Measurements from ENCODE around the gene DYRK4.

Gene DYRK4

GRCh38 chr12:4626543-4626942, 64.5 kb downstream of the DYRK4 start:
- DNase-seq (ENCODE audit: low spot score), result no peak

DNA sequence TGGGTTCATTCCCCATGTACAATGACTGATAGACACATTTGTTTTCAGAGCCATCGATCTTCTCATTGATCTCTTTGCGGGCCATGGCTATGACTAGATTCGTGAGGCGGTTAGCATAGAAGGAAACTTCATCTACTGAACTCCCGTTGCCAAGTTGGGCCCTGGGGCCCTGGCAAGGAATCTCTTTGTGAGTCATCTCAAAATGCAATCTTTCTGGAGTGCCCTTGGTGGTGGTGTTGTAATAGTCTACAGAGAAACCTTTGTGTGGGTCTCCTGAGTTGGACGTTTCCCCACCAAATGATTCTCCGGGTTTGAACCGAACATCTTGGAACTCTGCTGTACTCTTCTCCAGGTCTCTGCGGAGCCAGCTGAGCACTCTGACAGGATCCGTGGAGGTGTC, 66.4 kb downstream of the DYRK4 start:
- DNase-seq (ENCODE audit: low spot score), result no peak

DNA sequence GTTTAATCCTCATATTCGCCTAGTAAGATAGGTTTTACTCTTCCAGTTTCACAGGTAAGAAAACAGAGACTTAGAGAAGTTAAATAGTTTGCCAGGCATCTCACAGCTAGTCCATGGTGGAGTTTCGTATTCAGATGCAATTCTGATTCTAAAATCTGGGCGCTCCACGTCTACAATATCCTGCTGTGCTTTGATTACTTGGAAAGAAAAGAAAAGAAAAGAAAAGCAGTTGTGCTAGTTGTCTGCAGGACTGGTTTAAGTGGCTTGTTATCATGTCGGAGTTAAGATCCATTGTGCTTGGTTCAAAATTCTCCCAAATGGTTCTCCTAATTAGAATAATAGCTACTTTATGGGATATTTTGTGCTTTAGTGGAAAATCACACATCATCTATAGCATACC, 68.3 kb downstream of the DYRK4 start:
- DNase-seq (ENCODE audit: low spot score), result no peak

DNA sequence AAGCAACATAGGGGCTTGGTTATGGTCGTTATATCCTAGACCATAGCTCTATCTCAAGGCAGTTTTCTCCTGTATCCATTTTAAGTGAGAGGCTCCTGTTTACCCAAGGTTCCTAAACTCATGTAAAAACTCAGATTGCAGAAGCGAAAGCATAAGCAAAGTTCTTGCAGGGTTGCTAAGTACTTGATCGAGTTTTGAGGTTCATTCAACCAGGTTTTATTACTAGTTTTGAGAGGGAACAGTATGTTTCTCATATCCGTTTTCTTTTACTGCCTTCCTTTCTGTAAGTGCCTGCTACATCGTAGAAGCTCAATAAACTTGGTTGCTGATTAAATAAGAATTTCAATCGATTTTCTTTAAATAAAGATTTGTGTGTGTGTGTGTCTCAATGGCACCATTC, 81.7 kb downstream of the DYRK4 start:
- DNase-seq (ENCODE audit: low spot score), result no peak

GRCh38 chr12:4645023-4645422, 83.0 kb downstream of the DYRK4 start:
- DNase-seq (ENCODE audit: low spot score), result no peak

DNA sequence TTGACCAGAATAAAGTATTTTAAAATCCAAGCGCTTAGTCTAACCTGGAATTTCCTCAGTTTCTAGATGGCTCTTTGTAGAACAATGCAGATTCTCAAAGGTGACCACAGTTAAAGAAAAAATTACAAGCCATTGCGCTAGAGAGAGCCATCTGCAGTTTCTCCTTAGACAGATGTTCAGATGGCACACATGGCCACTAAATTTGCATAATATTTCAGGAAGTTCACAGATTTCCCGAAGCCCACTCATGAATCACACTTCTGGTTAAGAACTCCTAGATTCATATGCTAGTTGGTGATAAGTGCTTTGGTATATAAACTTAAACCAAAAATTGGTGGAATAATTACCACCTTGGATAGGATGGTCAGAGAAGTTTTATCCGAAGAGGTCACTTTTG, 86.1 kb downstream of the DYRK4 start:
- DNase-seq (ENCODE audit: low spot score), result no peak

DNA sequence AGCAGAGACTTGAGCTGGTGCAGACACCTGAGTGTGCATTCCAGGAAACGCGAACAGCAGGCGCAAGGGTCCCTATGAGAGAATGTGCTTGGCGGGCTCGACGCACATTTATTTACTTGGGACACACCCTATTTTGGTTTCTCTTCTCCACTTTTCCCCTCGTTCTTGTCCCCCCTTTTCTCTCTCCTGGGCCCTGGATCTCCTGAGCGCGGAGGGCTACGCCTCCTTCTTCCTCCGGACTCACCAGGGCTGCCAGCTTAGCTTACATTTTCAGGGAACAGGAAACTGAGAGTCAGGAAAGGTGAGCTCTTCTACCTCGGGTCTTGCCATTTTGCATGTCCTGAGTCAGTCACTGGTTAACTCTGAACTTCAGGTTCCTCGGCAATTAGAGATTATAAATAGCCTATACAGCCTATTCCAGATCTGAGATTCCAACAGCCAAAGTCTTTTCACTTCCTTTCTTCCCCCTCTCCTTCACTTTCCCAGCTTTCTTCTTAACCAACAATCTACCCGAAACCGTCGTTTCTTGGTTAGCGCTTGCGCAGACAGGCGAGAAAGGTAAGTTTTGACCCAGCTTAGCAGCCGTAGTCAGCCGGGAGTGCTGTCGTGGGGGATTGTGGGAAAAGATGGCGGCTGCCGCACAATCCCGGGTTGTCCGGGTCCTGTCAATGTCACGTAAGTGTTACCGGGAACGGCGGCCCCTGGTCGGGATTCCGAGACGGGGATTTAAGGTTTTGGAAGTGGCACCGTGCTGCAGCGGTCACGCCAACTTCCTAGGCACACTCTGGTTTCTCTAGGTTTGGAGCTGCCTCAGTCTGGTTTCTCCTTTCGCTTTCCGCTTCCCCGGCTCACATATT, 86.7 kb downstream of the DYRK4 start, which contains the start of the genes AKAP3 and NDUFA9:
TSS of gene AKAP3 (minus strand) at position 551 of the 857 bp plus-strand sequence. CDS start 10,855 bp downstream, outside the sequence.
TSS of gene NDUFA9 (plus strand) at position 614 of the 857 bp plus-strand sequence. CDS start at position 627, 13 bp downstream.
- peak; percentile 82 for DNase-seq (ENCODE audit: low spot score)

DNA sequence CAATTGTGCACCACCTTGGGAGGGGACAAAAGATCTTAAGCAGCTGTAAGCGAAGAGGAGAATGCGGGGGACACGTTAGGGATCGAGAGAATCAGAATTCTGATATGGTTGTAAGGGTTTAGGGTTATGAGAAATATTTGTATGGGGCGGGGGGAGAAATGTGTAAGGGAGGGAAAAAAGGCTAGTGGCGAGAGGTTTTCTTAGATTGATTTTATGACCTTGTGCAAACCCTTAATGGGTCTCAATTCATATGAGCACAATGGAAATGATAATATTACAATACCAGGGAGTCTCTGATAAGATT, 87.3 kb downstream of the DYRK4 start:
- no peak for DNase-seq (ENCODE audit: low spot score)

DNA sequence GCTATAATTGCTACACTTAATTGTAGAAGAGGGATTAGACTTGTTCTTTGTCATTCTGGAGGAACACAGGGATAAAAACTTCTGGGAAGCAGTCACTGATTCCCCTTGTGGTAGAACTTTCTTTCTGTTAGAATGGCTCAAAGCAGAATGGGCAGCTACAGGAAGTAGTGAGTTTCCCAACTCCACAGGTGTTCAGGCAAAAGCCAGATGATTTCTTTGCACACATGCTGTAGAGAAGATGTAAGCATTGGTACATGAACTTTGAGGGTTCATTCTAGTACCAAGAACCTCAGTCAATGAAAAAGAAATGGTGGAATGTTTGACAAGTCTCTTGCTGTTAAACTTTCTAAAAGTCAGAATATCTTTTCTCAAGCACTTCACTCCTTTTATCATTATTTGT, 91.2 kb downstream of the DYRK4 start:
- no peak for DNase-seq (ENCODE audit: low spot score)

DNA sequence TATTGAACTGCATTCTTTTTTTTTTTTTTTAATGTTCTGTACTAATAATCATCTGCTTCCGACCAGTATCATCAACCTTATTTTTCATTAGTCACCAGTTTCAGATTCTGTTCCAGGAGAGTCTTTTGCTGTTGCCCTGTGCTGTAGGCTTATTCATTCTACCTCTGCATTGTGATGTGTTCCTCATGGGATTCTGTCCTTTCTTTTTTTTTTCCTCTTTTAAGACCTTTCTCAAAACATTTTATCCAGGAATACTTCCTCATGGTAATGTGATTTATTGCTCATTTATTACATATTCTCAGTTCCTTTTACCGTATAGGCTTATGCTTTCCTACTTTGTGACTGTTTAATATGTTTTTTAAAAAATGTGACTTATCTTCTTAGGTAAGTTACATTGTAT, 91.7 kb downstream of the DYRK4 start:
- no peak for DNase-seq (ENCODE audit: low spot score)

All from CD4-positive, alpha-beta T cell treated with Interleukin-2 at 100 ng/mL for 4 hours (primary cell).